HepG2 (cell line): ENCODE data around the gene ZFHX3. TPM values are rescaled to one million over a fixed set of nuclear protein-coding genes. Genes with fewer than 3 reads are reported as not detected.

ENCODE experiments used
- BCL6 ChIP-seq: IDR thresholded peaks from 2 replicates; pipeline ENCODE4 v1.6.1; 2016; ENCODE audit warnings: missing genetic modification reagents, missing compliant biosample characterization
- CBX1 ChIP-seq: IDR thresholded peaks from one replicate; pipeline ENCODE4 v1.6.1; 2016; ENCODE audit warnings: antibody characterized with exemption, low read depth
- CHD4 ChIP-seq: fragments of 200-600 bp; sonication (generic); IDR thresholded peaks from 2 replicates; pipeline ENCODE4 v1.7.0; 2017; ENCODE audit warnings: mild to moderate bottlenecking, low read length, borderline replicate concordance
- FOSL2 ChIP-seq: sonication (generic); formaldehyde crosslinking; IDR thresholded peaks from 2 replicates; pipeline ENCODE4 v1.4.0; 2020; ENCODE audit warnings: missing genetic modification reagents
- HIVEP1 ChIP-seq: sonication (generic); formaldehyde crosslinking; IDR thresholded peaks from 2 replicates; pipeline ENCODE4 v1.4.0; 2020; ENCODE audit warnings: mild to moderate bottlenecking, missing genetic modification reagents
- HOXA5 ChIP-seq: sonication (generic); formaldehyde crosslinking; IDR thresholded peaks from 2 replicates; pipeline ENCODE4 v1.4.0; 2020; ENCODE audit warnings: missing genetic modification reagents
- MATR3 ChIP-seq: sonication (generic); formaldehyde crosslinking; IDR thresholded peaks from 2 replicates; pipeline ENCODE4 v1.4.0; 2020; ENCODE audit warnings: missing genetic modification reagents
- MIER3 ChIP-seq: IDR thresholded peaks from 2 replicates; pipeline ENCODE4 v1.6.1; 2016; ENCODE audit warnings: missing compliant biosample characterization, borderline replicate concordance
- NAIF1 ChIP-seq: sonication (generic); formaldehyde crosslinking; IDR thresholded peaks from 2 replicates; pipeline ENCODE4 v1.5.0; 2020; ENCODE audit warnings: mild to moderate bottlenecking, missing genetic modification reagents, borderline replicate concordance
- NR2F1 ChIP-seq, 2 experiments: fragments of 450-650 bp in 1 of 2; formaldehyde crosslinking in 1 of 2; IDR thresholded peaks; 2 replicates each; pipeline versions ENCODE4 v1.5.0 to v1.6.1; 2016 to 2020; ENCODE audit warnings: mild to moderate bottlenecking in 1 of 2, missing compliant biosample characterization in 1 of 2, missing genetic modification reagents in 1 of 2, moderate library complexity in 1 of 2
- RBM39 ChIP-seq: fragments of 200-400 bp; formaldehyde crosslinking; IDR thresholded peaks from one replicate; pipeline ENCODE4 v1.6.1; 2018; ENCODE audit warnings: antibody characterized with exemption, mild to moderate bottlenecking, low read depth, low read length; ENCODE audit not compliant: poor library complexity, severe bottlenecking
- RXRA ChIP-seq: sonication (generic); formaldehyde crosslinking; IDR thresholded peaks from 2 replicates; pipeline ENCODE4 v1.5.1; 2020; ENCODE audit warnings: missing genetic modification reagents
- SOX6 ChIP-seq, 2 experiments: fragments of 450-650 bp in 1 of 2; sonication (generic) in 1 of 2; formaldehyde crosslinking in 1 of 2; IDR thresholded peaks; 2 replicates each; pipeline versions ENCODE4 v1.4.0 to v1.6.1; 2017 to 2020; ENCODE audit warnings: antibody characterized with exemption in 1 of 2, mild to moderate bottlenecking in 1 of 2, missing genetic modification reagents in 1 of 2
- ZBTB7B ChIP-seq: sonication (generic); formaldehyde crosslinking; IDR thresholded peaks from 2 replicates; pipeline ENCODE4 v1.4.0; 2020; ENCODE audit warnings: missing genetic modification reagents
- ZFP82 ChIP-seq: sonication (generic); formaldehyde crosslinking; IDR thresholded peaks from 2 replicates; pipeline ENCODE4 v1.5.1; 2020; ENCODE audit warnings: mild to moderate bottlenecking, missing genetic modification reagents, borderline replicate concordance
- polyA plus RNA-seq, 8 experiments: library from polyadenylated mRNA; depleted of rRNA in 3 of 8; stranded (reverse) in 7 of 8; unstranded in 1 of 8; fragments of >200 nt; fragmentation: Illumina TruSeq in 4 of 8; extraction: Trizol in 4 of 8; gene quantifications; 2 replicates each; pipeline versions ENCODE4 v1.2.1 to v1.2.3, GENCODE V29; 2011 to 2016; ENCODE audit warnings: low read depth in 4 of 8, missing spikeins in 1 of 8, mixed read lengths in 1 of 8; ENCODE audit not compliant: insufficient read depth in 1 of 8
- total RNA-seq, 5 experiments: library from RNA; depleted of rRNA; stranded (reverse); fragments of >200 nt; fragmentation: Illumina TruSeq; extraction: Trizol; gene quantifications; 2 replicates each; pipeline ENCODE4 v1.2.3, GENCODE V29; 2016; ENCODE audit warnings: low read depth in 1 of 5
- TF ChIP-seq, protein P1 (sequence below), 2 experiments: sonication (generic) in 1 of 2; formaldehyde crosslinking in 1 of 2; IDR thresholded peaks; 2 replicates each; pipeline versions ENCODE4 v1.4.0 to v1.6.1; 2018 to 2020; ENCODE audit warnings: missing genetic modification reagents in 2 of 2, borderline replicate concordance in 1 of 2, low read depth in 1 of 2, mild to moderate bottlenecking in 1 of 2, missing biosample characterization in 1 of 2
- TF ChIP-seq, protein P2 (sequence below): IDR thresholded peaks from 2 replicates; pipeline ENCODE4 v1.6.1; 2012; ENCODE audit warnings: inconsistent platforms
- TF ChIP-seq, protein P3 (sequence below): sonication (generic); formaldehyde crosslinking; IDR thresholded peaks from 2 replicates; pipeline ENCODE4 v1.5.0; 2020; ENCODE audit warnings: mild to moderate bottlenecking, missing genetic modification reagents
- TF ChIP-seq, protein P4 (sequence below): sonication (generic); formaldehyde crosslinking; IDR thresholded peaks from 2 replicates; pipeline ENCODE4 v1.5.0; 2020; ENCODE audit warnings: mild to moderate bottlenecking, missing genetic modification reagents, moderate library complexity
- TF ChIP-seq, protein P5 (sequence below): sonication (generic); formaldehyde crosslinking; IDR thresholded peaks from 2 replicates; pipeline ENCODE4 v1.8.0; 2022; ENCODE audit warnings: mild to moderate bottlenecking, missing genetic modification reagents

The ZFHX3 gene
- total and polyA plus RNA-seq, 2 of the 13 experiments (the other 11 are each of a cell fraction or from before 2014, with no cell fraction given) = 5.0 to 6.0 TPM

DNA sequence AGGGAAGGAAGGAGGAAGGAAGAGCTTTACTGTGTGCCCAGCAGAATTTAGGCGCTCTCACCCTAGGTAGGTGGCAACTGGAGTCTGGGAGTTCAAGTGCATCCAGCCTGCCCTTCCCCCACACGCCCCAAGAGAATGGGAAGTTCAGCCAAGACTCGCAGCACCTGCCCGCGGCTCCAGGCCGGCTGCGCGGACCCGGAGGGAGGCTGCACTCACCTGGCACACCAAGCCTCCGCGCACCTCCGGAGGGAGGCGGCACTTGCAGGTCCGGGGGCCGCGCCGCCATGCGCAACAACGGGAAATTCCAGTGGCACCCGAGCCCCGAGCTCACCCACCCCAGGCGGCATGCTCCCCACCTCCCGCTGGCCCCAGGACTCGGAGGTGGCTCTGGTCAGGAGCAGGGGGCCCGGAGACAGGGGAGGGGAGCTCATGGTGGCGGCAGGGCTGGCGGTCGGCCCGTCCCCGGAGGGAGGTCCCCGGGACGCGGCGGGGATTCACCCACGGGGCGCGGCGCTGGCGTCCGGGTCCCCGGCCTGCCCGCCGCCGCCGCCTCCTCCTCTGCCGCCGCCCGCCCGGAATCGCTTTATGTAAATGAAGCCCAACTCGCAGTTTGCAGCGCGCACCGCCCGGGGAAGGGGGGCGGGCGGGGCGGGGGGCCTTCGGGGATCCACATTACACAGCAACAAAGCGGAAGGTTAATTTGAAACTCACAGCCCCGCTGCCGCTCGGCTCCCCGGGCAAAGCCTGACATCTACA lies at the start of gene ZFHX3 (continued):
- no peak for TF ChIP-seq NAIF1
- TF ChIP-seq CBX1 = no peak
- TF ChIP-seq HOXA5 (CRISPR knock-in tag) = no peak
- TF ChIP-seq MIER3 = no peak
- TF ChIP-seq, protein P1, sequence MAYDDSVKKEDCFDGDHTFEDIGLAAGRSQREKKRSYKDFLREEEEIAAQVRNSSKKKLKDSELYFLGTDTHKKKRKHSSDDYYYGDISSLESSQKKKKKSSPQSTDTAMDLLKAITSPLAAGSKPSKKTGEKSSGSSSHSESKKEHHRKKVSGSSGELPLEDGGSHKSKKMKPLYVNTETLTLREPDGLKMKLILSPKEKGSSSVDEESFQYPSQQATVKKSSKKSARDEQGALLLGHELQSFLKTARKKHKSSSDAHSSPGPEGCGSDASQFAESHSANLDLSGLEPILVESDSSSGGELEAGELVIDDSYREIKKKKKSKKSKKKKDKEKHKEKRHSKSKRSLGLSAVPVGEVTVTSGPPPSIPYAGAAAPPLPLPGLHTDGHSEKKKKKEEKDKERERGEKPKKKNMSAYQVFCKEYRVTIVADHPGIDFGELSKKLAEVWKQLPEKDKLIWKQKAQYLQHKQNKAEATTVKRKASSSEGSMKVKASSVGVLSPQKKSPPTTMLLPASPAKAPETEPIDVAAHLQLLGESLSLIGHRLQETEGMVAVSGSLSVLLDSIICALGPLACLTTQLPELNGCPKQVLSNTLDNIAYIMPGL (CRISPR knock-in tag; IDR thresholded peaks at IDR 0.05; ENCODE audit: borderline replicate concordance in 1 of 2, low read depth in 1 of 2) = peak; percentile 72 to 75; a peak in 3 of 4 replicates
- TF ChIP-seq ZFP82 = peak; percentile 88; the same call in 1 of the 2 replicates
- TF ChIP-seq SOX6 (IDR thresholded peaks at IDR 0.05) = no peak
- TF ChIP-seq SOX6 (CRISPR knock-in tag; IDR thresholded peaks at IDR 0.05) = peak; percentile 73
- peak; percentile 65; the same call in 1 of the 2 replicates for TF ChIP-seq ZBTB7B (CRISPR knock-in tag)
- TF ChIP-seq RBM39 = peak; percentile 75
- no peak for TF ChIP-seq MATR3 (CRISPR knock-in tag)
- TF ChIP-seq BCL6 = 0 out of 2 replicates have a peak, but pooled peaks have one; percentile 53
- TF ChIP-seq, protein P2, sequence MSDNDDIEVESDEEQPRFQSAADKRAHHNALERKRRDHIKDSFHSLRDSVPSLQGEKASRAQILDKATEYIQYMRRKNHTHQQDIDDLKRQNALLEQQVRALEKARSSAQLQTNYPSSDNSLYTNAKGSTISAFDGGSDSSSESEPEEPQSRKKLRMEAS = peak; percentile 60
- TF ChIP-seq HIVEP1 (CRISPR knock-in tag) = no peak
- TF ChIP-seq NR2F1 (CRISPR knock-in tag; IDR thresholded peaks at IDR 0.05) = 0 out of 4 replicates have a peak, but pooled peaks of 1 of the 2 experiments have one; percentile 6
- TF ChIP-seq FOSL2 (CRISPR knock-in tag) = peak; percentile 17; the same call in 1 of the 2 replicates
- TF ChIP-seq, protein P3, sequence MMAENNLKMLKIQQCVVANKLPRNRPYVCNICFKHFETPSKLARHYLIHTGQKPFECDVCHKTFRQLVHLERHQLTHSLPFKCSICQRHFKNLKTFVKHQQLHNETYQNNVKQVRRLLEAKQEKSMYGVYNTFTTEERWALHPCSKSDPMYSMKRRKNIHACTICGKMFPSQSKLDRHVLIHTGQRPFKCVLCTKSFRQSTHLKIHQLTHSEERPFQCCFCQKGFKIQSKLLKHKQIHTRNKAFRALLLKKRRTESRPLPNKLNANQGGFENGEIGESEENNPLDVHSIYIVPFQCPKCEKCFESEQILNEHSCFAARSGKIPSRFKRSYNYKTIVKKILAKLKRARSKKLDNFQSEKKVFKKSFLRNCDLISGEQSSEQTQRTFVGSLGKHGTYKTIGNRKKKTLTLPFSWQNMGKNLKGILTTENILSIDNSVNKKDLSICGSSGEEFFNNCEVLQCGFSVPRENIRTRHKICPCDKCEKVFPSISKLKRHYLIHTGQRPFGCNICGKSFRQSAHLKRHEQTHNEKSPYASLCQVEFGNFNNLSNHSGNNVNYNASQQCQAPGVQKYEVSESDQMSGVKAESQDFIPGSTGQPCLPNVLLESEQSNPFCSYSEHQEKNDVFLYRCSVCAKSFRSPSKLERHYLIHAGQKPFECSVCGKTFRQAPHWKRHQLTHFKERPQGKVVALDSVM (CRISPR knock-in tag) = peak; percentile 64
- TF ChIP-seq, protein P4, sequence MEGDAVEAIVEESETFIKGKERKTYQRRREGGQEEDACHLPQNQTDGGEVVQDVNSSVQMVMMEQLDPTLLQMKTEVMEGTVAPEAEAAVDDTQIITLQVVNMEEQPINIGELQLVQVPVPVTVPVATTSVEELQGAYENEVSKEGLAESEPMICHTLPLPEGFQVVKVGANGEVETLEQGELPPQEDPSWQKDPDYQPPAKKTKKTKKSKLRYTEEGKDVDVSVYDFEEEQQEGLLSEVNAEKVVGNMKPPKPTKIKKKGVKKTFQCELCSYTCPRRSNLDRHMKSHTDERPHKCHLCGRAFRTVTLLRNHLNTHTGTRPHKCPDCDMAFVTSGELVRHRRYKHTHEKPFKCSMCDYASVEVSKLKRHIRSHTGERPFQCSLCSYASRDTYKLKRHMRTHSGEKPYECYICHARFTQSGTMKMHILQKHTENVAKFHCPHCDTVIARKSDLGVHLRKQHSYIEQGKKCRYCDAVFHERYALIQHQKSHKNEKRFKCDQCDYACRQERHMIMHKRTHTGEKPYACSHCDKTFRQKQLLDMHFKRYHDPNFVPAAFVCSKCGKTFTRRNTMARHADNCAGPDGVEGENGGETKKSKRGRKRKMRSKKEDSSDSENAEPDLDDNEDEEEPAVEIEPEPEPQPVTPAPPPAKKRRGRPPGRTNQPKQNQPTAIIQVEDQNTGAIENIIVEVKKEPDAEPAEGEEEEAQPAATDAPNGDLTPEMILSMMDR (CRISPR knock-in tag) = peak; percentile 59
- TF ChIP-seq, protein P5, sequence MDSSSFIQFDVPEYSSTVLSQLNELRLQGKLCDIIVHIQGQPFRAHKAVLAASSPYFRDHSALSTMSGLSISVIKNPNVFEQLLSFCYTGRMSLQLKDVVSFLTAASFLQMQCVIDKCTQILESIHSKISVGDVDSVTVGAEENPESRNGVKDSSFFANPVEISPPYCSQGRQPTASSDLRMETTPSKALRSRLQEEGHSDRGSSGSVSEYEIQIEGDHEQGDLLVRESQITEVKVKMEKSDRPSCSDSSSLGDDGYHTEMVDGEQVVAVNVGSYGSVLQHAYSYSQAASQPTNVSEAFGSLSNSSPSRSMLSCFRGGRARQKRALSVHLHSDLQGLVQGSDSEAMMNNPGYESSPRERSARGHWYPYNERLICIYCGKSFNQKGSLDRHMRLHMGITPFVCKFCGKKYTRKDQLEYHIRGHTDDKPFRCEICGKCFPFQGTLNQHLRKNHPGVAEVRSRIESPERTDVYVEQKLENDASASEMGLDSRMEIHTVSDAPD = 0 out of 2 replicates have a peak, but pooled peaks have one; percentile 16
- no peak for TF ChIP-seq CHD4
- peak; percentile 80 for TF ChIP-seq RXRA
